Subcutaneous abdominal adipose tissue (tissue), 5 donors: Measurements from ENCODE around the gene KCNK10.

Experiments
- H3K27ac ChIP-seq: one replicate; pipeline ENCODE4 v1.7.0; 2013; ENCODE audit warnings: low read depth, mild to moderate bottlenecking, inconsistent platforms, low read length, moderate library complexity
- H3K27me3 ChIP-seq, 5 donors: one replicate each; pipeline ENCODE4 v1.7.0; 2013; ENCODE audit warnings: low read length in 5 of 5, inconsistent platforms in 1 of 5; ENCODE audit not compliant: control insufficient read depth in 5 of 5, insufficient read depth in 4 of 5
- H3K36me3 ChIP-seq, 5 donors: one replicate each; pipeline ENCODE4 v1.7.0; 2013; ENCODE audit warnings: low read length in 5 of 5; ENCODE audit not compliant: control insufficient read depth in 5 of 5, insufficient read depth in 5 of 5
- H3K4me1 ChIP-seq, 5 donors: one replicate each; pipeline ENCODE4 v1.7.0; 2013; ENCODE audit warnings: low read length in 5 of 5, mild to moderate bottlenecking in 3 of 5, moderate library complexity in 1 of 5; ENCODE audit not compliant: control insufficient read depth in 5 of 5, insufficient read depth in 5 of 5
- H3K4me3 ChIP-seq, 5 donors: one replicate each; pipeline ENCODE4 v1.7.0; 2013; ENCODE audit warnings: low read length in 5 of 5, low read depth in 1 of 5
- H3K9ac ChIP-seq, 5 donors: one replicate each; pipeline ENCODE4 v1.7.0; 2013; ENCODE audit warnings: low read length in 5 of 5, mild to moderate bottlenecking in 4 of 5, moderate library complexity in 3 of 5
- H3K9me3 ChIP-seq, 5 donors: one replicate each; pipeline ENCODE4 v1.7.0; 2013; ENCODE audit warnings: low read length in 5 of 5; ENCODE audit not compliant: control insufficient read depth in 5 of 5
- donor health status: healthy.
- donor health status: healthy.
- donor health status: healthy.
- donor health status: healthy.
- donor health status: healthy.

KCNK10 gene

GRCh38 chr14:88208858-88209257, 114.2 kb downstream of the KCNK10 start:
- H3K9ac ChIP-seq, result no peak overlapping the region
- H3K27ac ChIP-seq, result no peak overlapping the region
- H3K27me3 ChIP-seq, result peaks cover 0 to 12% (median 4%) of the 10 kb centered on the region in 5 donors
- no peaks in the 10 kb centered on the region for H3K4me1 ChIP-seq
- H3K4me3 ChIP-seq, result no peak overlapping the region
- H3K9me3 ChIP-seq, result no peaks in the 10 kb centered on the region
- no peaks in the 10 kb centered on the region for H3K36me3 ChIP-seq

- H3K36me3 ChIP-seq, result no peaks in the 10 kb centered on the region
- H3K9ac ChIP-seq, result no peak overlapping the region
- no peak overlapping the region for H3K27ac ChIP-seq
- H3K27me3 ChIP-seq, result peaks cover 3 to 6% (median 4%) of the 10 kb centered on the region in 5 donors
- no peaks in the 10 kb centered on the region for H3K4me1 ChIP-seq
- H3K4me3 ChIP-seq, result no peak overlapping the region
- H3K9me3 ChIP-seq, result no peaks in the 10 kb centered on the region
Observed at GRCh38 chr14:88204221-88204620, 118.8 kb downstream of the KCNK10 start.

- Histone ChIP-seq H3K9me3 (no peaks in the 10 kb centered on the region), H3K36me3 (no peaks in the 10 kb centered on the region), H3K27ac (no peak overlapping the region), H3K4me1 (no peaks in the 10 kb centered on the region), H3K27me3 (peaks cover 0 to 7% (median 4%) of the 10 kb centered on the region in 5 donors), H3K4me3 (no peak overlapping the region), H3K9ac (no peak overlapping the region)
Observed at GRCh38 chr14:88203291-88203690, 119.8 kb downstream of the KCNK10 start.

DNA sequence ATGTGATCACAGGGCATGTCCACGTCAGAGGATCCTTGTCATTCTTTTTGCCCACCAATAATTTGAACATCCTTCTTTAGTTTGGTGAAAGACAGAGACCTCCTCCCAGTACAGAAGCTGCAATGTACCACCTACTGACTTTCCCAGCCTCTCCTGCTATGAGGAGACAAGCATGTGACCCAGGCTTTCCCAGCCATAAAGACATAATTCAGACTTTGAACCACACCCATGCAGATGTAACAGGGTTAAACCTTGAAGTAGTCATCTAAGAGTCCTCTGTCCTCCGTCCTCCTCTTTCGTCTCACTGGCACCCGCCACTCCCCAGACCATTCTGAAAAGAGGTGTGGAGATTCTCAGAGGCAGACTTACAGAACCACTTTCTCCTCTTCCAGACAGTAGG, 120.8 kb downstream of the KCNK10 start:
- no peaks in the 10 kb centered on the region for H3K9me3 ChIP-seq
- H3K36me3 ChIP-seq, result no peaks in the 10 kb centered on the region
- peaks cover 0 to 6% (median 3%) of the 10 kb centered on the region in 5 donors for H3K27me3 ChIP-seq
- no peak overlapping the region for H3K4me3 ChIP-seq
- no peaks in the 10 kb centered on the region for H3K4me1 ChIP-seq
- H3K9ac ChIP-seq, result no peak overlapping the region
- no peak overlapping the region for H3K27ac ChIP-seq

- Histone ChIP-seq H3K9ac (no peak overlapping the region), H3K36me3 (no peaks in the 10 kb centered on the region), H3K27ac (no peak overlapping the region), H3K4me3 (no peak overlapping the region), H3K27me3 (peaks cover 0 to 6% (median 3%) of the 10 kb centered on the region in 5 donors), H3K4me1 (no peaks in the 10 kb centered on the region), H3K9me3 (no peaks in the 10 kb centered on the region)
Observed at GRCh38 chr14:88201851-88202250, 121.2 kb downstream of the KCNK10 start.

GRCh38 chr14:88199882-88200281, 123.2 kb downstream of the KCNK10 start:
- Histone ChIP-seq H3K4me1 (no peaks in the 10 kb centered on the region), H3K27me3 (peaks cover 0 to 13% (median 9%) of the 10 kb centered on the region in 5 donors), H3K9me3 (no peaks in the 10 kb centered on the region), H3K27ac (no peak overlapping the region), H3K36me3 (no peaks in the 10 kb centered on the region), H3K9ac (no peak overlapping the region), H3K4me3 (no peak overlapping the region)

GRCh38 chr14:88198446-88198845, 124.6 kb downstream of the KCNK10 start:
- peaks cover 2 to 20% (median 10%) of the 10 kb centered on the region in 5 donors for H3K27me3 ChIP-seq
- no peak overlapping the region for H3K27ac ChIP-seq
- no peak overlapping the region for H3K4me3 ChIP-seq
- H3K4me1 ChIP-seq, result no peaks in the 10 kb centered on the region
- H3K36me3 ChIP-seq, result no peaks in the 10 kb centered on the region
- H3K9ac ChIP-seq, result no peak overlapping the region
- H3K9me3 ChIP-seq, result no peaks in the 10 kb centered on the region

- no peak overlapping the region for H3K27ac ChIP-seq
- H3K4me3 ChIP-seq, result no peak overlapping the region
- no peaks in the 10 kb centered on the region for H3K36me3 ChIP-seq
- H3K4me1 ChIP-seq, result no peaks in the 10 kb centered on the region
- no peaks in the 10 kb centered on the region for H3K9me3 ChIP-seq
- H3K9ac ChIP-seq, result no peak overlapping the region
- peaks cover 5 to 23% (median 9%) of the 10 kb centered on the region in 5 donors for H3K27me3 ChIP-seq
Observed at GRCh38 chr14:88196925-88197324, 126.1 kb downstream of the KCNK10 start.

- Histone ChIP-seq H3K9ac (no peak overlapping the region), H3K4me3 (no peak overlapping the region)
Observed at GRCh38 chr14:88196116-88196890, 126.8 kb downstream of the KCNK10 start.

DNA sequence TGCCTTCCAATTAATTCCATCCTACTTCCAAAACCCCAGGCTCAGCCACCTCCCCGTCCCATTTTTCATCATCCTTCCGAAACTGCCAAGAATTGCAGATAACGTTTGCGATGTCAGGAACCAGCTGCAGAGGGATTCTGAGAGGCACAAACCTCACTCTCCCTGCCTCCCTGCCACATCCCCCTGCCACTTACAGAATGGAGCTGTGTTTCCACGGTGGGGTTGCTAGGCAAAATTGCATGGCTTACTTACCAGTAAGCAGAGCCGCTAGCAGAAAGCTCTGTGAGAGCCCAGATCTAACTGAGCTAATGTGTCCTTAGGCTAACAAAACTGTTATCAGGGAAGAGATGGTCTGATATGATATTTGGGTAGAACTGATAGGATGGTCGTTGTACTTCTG, 127.4 kb downstream of the KCNK10 start:
- Histone ChIP-seq H3K9me3 (no peaks in the 10 kb centered on the region), H3K27me3 (peaks cover 5 to 23% (median 9%) of the 10 kb centered on the region in 5 donors), H3K4me3 (no peak overlapping the region), H3K9ac (no peak overlapping the region), H3K36me3 (no peaks in the 10 kb centered on the region), H3K4me1 (no peaks in the 10 kb centered on the region), H3K27ac (no peak overlapping the region)

More at GRCh38 chr14:88196116-88196890, 126.8 kb downstream of the KCNK10 start:
- Histone ChIP-seq H3K9me3 (no peaks in the 10 kb centered on the region), H3K27me3 (peaks cover 5 to 23% (median 9%) of the 10 kb centered on the region in 5 donors), H3K27ac (no peak overlapping the region), H3K36me3 (no peaks in the 10 kb centered on the region), H3K4me1 (no peaks in the 10 kb centered on the region)
